Bronchial epithelial cell (primary cell): ENCODE results near the gene COL4A1. TPM values are rescaled to one million over a fixed set of nuclear protein-coding genes. Genes with fewer than 3 reads are reported as not detected.
"Not testable (repeated sequence)": the region's sequence is repeated elsewhere in the genome, so short reads cannot be mapped to it uniquely, and the experiment has no call there.

Experiments
- DNase-seq: peaks from one replicate; pipeline ENCODE4 v3.0.0-alpha.2; 2010; ENCODE audit warnings: low read depth
- FAIRE-seq: peaks from 2 replicates; lab custom pipeline; 2011; peaks lifted over from hg19 to GRCh38; lab: Jason Lieb, UNC
- H3K27me3 ChIP-seq: 2 replicates; pipeline ENCODE4 v1.5.1; 2011; ENCODE audit warnings: low read length; ENCODE audit not compliant: control insufficient read depth, insufficient read depth
- H3K36me3 ChIP-seq: 2 replicates; pipeline ENCODE4 v1.5.1; 2011; ENCODE audit warnings: low read length; ENCODE audit not compliant: control insufficient read depth, insufficient read depth
- H3K4me3 ChIP-seq: 2 replicates; pipeline ENCODE4 v1.5.1; 2011; ENCODE audit warnings: mild to moderate bottlenecking, low read depth, low read length, control low read depth
- total RNA-seq: library from RNA; depleted of rRNA; stranded (reverse); fragments of >200 nt; gene quantifications from 2 replicates; pipeline ENCODE4 v1.2.1, GENCODE V29; 2014
- TF ChIP-seq, protein P1 (sequence below): IDR thresholded peaks from 2 replicates; pipeline ENCODE4 v1.5.1; 2011; ENCODE audit warnings: mild to moderate bottlenecking, moderate library complexity, low read length, control low read depth, inconsistent platforms; ENCODE audit not compliant: insufficient read depth, severe bottlenecking

The COL4A1 gene
- total RNA-seq, 1 donor from 2014 or later = 7.4 TPM

DNA sequence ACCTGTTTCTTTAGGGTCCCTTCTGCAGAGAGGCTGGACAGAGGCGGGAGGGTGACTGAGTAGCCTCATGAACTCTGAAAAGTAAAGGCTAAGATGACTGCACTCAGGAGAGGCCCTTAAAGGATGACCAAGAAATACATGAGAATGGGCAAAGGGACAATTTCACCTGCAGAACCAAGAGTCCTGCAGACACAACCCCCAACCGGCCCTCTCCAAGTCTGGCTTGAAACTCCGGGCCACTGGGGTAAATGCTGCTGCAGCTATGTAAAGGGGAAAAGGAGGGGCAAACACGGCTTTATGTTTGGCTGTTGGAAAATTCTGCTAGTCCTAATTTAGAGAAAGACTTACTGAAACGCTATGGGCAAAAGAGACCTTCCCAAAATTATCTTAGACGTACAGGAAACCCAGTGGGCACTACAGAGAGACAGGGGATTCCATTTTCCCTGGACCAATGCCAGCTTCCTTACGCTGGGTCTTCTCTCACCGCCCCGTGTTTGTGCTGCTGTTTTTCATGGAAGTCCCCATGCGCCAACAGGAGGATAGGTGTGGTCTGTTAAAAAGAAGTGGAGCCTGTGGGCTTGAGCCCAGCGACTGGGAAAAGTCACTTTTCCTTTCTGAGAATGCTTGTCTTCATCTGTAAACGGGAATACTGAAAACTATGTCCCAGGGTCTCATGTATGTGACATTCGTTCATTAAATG is 10.7 kb upstream of the COL4A1 start:
- Histone ChIP-seq H3K36me3 (no peaks in the 10 kb centered on the region), H3K27me3 (no peaks in the 10 kb centered on the region), H3K4me3 (no peak overlapping the region)
- TF ChIP-seq, protein P1, sequence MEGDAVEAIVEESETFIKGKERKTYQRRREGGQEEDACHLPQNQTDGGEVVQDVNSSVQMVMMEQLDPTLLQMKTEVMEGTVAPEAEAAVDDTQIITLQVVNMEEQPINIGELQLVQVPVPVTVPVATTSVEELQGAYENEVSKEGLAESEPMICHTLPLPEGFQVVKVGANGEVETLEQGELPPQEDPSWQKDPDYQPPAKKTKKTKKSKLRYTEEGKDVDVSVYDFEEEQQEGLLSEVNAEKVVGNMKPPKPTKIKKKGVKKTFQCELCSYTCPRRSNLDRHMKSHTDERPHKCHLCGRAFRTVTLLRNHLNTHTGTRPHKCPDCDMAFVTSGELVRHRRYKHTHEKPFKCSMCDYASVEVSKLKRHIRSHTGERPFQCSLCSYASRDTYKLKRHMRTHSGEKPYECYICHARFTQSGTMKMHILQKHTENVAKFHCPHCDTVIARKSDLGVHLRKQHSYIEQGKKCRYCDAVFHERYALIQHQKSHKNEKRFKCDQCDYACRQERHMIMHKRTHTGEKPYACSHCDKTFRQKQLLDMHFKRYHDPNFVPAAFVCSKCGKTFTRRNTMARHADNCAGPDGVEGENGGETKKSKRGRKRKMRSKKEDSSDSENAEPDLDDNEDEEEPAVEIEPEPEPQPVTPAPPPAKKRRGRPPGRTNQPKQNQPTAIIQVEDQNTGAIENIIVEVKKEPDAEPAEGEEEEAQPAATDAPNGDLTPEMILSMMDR = no peak
- FAIRE-seq = no peak
- no peak for DNase-seq

DNA sequence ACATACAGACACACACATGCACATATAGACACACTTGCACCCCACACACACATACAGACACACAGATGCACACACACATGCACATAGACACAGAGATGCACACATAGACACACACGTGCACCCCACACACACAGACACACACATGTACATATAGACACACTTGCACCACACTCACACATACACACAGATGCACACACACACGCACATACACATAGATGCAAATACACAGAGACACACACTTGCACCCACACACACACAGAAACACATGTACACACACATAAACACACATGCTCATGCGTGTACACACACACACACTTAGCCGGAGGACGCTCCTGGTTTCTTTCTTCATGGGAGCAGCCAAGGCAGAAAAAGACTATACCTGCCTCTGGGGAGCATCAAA is 10.1 kb upstream of the COL4A1 start:
- no peak overlapping the region for H3K4me3 ChIP-seq
- no peaks in the 10 kb centered on the region for H3K36me3 ChIP-seq
- DNase-seq = no peak
- peak; percentile 96 for FAIRE-seq
- TF ChIP-seq, protein P1 = no peak
- no peaks in the 10 kb centered on the region for H3K27me3 ChIP-seq

DNA sequence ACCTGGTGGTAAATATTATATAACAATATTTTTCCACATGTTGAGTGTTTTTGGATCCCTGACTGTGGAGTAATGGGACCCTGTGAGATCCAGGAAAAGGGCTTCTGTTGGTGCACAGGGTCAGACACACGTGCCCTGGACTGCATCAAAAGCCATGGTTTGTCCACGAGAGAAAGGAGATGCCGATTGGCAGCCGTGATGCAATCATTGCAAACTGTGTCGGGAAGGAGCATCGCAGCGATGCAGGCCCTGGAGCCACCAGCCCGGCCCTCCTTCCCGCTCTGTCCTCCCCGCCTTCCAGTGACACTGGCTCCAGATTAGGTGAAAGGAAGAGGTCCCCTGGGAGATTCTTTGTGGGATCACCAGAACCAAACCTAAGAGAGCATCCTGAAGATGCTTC is 9.2 kb upstream of the COL4A1 start:
- H3K36me3 ChIP-seq = no peaks in the 10 kb centered on the region
- TF ChIP-seq, protein P1 = no peak
- FAIRE-seq (no peak), DNase-seq (no peak)
- H3K27me3 ChIP-seq = no peaks in the 10 kb centered on the region
- no peak overlapping the region for H3K4me3 ChIP-seq

DNA sequence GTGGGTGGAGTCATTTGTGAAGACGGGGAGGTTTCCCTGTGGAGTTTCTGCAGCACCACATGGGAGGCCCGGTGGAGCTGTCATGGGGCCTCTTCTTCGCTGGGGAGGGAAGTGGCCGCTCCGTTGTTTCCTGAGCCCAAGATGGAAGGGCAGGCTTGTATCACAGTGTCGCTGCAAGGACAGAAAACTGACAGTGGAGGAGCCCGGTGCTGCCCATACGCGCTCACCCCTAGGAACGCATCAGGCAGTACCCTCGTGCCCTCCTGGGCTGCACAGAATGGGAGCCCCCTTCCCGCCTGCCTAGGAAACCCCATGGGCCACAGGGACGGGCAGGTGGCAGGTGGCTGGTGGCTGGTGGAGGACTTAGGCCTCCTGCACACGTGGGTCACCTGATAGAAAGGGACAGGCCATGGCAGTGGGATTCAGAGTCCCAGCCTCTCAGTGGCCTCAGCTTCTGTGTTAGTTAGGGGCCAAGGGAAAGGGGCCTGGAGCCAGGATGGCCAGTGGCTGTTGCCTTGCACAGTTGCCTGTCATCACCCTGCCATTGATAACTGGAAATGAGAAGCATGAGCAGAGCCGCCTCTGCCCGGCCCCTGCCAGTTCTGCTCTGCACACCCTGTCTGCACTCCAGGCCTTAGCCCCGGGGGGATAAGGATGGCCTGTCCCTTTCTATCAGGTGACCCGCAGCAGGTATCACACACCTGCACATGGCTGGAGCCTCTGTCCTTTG is 7.7 kb upstream of the COL4A1 start:
- DNase-seq (no peak), FAIRE-seq (no peak)
- H3K4me3 ChIP-seq = no peak overlapping the region
- no peaks in the 10 kb centered on the region for H3K27me3 ChIP-seq
- no peaks in the 10 kb centered on the region for H3K36me3 ChIP-seq
- TF ChIP-seq, protein P1 = no peak

DNA sequence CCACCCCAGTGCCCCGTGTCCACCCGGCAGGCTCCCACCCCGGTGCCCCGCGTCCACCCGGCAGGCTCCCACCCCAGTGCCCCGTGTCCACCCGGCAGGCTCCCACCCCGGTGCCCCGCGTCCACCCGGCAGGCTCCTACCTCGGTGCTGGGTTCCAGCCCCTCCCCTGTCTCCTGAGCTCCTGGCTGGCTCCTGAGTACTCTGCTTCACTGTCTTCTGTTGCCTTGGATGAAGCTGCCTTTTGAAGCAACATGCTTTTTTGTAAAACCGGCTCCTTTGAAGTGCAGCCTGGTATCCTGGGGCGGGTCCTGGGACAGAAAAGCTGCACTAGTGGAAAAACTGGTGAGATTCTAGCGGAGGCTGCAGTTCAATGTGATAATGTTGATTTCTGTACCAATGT is 6.8 kb upstream of the COL4A1 start:
- H3K36me3 ChIP-seq, DNase-seq, H3K4me3 ChIP-seq, FAIRE-seq, H3K27me3 ChIP-seq: not testable (repeated sequence)

DNA sequence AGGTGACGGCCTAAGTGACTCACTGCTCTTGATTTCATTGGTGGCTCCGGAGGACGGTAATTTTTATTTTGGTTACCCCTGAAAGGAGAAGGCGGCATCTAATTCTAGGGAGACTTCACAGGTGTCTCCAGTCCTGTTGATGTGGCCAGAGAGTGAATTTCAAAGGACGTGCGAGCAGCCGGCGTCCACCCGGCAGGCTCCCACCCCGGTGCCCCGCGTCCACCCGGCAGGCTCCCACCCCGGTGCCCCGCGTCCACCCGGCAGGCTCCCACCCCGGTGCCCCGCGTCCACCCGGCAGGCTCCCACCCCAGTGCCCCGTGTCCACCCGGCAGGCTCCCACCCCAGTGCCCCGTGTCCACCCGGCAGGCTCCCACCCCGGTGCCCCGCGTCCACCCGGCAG is 6.3 kb upstream of the COL4A1 start:
- not testable (repeated sequence) for H3K27me3 ChIP-seq, H3K4me3 ChIP-seq, FAIRE-seq, DNase-seq, H3K36me3 ChIP-seq
